COLO668 (cell line): ENCODE results near the gene ANKRA2.

Source experiments
- DNase-seq: peaks from one replicate; lab custom pipeline; 2025; ENCODE audit not compliant: unreplicated experiment; lab: John Stamatoyannopoulos, UW

ANKRA2 gene

GRCh38 chr5:73507062-73507461, 58.4 kb downstream of the ANKRA2 start:
- DNase-seq, result no peak

DNA sequence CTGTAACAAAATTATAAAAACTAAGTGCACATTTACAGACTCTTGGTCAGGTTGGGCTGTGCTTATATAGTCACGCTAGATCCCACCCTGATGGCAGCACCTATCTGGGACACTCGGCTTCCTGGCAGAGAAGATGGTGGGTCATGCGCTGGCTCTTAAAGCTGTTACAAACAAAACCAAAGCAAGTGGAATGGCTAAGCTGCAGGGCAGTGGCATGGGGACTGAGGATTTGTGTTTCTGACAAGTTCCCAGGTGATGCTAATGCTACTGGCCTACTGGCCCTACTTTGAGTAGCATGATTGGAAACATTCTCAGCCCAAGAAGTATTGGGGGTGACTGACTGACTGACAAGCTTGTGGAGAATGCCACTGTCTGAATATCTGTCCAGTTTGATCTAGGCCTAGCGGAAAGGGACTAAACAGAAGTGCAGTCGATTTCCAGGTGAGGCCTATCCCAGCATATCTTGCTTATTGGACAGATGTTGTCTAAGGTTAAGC, 58.9 kb downstream of the ANKRA2 start:
- no peak for DNase-seq
